Middle frontal gyrus (tissue), 1 donor: Measurements from ENCODE around the gene RNF157.
A peak's percentile ranks its signal among the peaks of the same experiment; 100 is the strongest.

ENCODE experiments used
- DNase-seq: peaks from one replicate; pipeline ENCODE4 v3.0.0-alpha.2; 2015; ENCODE audit warnings: low spot score; ENCODE audit errors: extremely low spot score

The RNF157 gene

DNA sequence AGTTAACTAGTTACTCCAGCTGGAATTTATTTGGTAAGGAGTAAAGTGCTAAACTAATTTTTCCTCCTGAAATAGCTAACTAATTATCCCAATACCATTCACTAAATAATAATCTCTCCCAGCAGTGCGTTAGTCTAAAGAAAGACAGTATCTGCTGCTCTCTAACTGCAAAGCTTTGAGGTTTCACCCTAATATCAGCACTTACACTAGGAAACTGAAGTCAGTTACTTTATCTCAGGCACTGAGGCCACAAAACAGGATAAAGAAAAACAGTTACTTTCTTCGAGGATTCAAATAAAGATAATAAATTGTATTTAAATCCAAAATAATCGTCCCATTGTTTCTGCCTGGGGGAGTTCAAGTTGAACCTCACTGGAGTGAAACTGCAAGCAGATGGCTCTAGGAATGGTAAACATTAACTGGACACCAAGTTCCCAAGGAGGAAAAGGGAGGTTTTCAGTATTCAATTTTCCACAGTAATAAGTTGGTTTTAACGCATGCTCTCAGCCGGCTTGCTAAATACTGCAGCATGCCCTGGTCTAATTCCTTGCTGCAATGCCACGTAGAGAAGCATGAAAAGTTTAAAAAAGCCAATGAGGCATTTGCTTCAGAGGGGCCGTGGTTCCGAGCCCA is 79.3 kb downstream of the RNF157 start:
- no peak for DNase-seq

DNA sequence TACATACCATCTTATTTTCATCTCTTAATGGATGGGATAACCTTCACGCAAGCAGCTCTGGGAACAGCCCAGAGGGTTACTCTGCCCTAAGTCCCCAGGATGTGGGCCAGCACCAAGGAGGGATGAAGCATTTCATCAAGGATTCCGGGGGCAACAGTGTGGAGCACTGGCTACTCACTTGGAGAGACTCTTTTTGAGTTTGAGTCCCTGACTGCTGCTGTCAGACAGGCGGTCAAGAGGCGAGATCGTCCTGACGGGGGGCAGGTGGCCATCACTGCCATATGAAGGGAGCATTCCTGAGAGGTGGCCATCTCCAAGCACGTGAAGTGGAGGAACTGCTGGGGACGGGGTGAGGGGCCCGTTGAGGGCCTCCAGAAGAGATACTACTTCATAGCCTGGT is 81.1 kb downstream of the RNF157 start:
- DNase-seq = no peak

DNA sequence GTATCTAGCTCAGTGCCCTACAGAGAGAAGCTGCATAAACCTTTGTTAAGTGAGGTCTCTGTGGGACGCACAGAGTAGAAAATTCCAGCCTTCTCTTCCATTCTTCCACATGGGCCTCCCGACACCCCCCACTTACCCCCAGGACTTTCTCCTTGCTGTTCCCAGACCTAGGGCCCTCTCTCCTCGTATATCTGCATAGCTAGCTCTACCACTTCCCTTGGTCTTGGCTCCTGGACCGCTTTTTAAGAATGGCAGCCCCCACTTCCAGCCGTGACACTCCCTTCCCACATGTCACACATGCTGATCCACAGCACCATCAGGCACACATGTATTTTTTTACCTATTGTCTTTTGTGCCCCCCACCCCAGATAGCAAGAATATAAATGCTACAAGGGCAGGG is 82.5 kb downstream of the RNF157 start:
- no peak for DNase-seq

DNA sequence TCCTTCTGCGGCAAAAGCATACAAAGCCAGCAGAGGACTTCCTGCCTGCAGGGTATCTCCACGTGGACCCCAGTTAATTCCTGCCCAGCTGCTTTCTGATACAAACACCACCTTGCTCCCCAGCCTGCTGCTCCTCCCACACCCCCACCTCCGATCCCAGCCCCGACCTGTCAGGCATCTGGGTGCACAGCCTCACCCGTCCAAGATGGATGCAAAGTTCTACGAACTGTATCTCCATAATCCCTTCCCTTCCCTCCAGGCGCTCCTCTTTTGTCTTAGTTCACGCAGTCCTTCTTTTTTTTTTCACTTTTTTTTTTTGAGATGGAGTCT is 83.7 kb downstream of the RNF157 start:
- no peak for DNase-seq

DNA sequence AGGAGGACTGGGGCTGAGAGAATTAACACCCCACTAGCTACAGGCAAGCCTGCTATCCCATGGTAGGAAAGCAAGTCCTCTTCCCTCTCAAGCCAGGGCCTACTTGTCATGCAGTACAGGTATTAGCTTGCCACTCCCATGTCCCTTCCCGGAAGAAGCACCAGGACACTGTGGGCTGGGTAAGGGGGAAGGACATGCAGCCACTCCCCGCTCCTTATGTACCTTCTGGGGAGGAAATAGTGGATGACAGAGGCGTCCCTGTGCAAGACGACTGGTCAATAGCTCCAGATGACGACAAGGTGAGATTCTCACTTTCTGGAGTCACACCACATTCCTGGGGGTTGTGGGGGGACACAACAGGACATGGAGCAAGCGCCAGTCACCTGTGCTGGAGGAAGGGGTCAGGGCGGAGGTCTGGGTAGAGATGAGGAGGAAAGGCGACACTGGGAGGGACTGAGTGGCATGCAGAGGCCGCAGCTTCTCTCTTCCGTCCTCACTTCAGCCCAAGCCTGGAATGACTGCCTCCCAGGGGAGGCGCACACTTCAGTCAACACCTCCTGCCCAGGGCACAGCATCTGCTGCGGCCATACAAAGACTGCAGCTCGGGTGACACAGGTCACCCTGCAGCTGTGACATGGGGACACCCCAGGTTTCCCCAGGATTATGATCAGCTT is 84.2 kb downstream of the RNF157 start:
- no peak for DNase-seq

DNA sequence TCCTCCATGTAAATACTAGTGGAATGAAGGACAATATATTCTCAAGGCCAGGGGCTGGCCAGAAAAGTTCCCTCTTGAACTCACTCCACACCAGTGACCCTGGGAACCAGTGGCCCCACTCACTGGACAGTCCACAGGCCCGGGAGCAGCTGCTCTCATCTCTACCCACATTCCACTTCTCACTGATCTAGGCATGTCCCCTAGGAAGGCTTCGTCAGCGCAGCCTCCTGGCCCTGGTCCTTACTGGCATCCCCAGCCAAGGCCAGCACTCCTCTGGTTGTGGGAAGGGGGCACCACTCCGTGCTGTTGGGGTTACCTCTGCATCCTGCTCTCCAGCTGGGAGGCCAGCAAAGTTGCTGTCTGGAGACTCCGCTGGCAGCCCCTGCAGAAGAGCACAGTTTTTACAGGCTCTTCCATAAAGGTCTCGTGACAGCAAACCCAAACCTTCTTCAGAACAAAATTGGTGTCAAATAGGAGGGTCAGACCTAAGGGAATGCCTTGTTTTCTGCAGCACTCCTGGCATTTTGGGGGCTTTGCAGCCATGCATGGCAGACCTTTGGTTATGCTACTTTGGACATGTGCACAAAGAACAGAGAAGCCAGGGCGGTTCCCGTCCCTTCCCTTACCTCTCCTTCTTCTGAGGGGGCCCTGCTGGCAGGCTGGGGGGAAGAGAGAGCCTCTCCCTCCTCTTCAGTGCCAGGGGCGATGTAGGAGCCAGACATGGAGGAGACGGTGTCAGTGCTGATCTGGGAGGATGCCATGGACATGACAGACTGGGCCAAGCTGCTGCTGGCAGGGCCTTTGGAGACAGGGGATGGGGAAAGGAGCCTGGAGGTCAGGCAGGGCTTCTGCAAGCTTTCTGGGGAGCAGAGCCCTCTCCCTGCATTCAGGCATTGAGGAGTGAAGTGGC is 85.1 kb downstream of the RNF157 start:
- no peak for DNase-seq

DNA sequence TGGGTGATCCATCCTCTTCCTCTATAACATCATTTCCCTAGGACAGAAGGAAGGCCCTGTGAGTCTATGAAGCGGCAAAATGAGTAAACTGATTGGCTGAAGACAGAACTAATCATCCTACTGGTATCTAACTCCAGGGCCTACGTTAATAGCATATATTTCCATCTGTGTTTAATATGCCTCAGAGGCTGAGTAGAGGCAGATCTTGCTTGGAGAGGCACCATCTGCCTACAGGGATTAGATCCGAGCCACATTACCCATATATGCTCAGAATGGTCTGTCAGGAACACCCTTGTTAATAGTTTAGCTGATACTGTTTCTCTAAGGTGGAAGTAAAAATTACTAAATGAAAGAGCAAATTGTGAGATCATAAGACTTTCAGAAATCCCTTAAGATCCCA is 86.0 kb downstream of the RNF157 start:
- no peak for DNase-seq

DNA sequence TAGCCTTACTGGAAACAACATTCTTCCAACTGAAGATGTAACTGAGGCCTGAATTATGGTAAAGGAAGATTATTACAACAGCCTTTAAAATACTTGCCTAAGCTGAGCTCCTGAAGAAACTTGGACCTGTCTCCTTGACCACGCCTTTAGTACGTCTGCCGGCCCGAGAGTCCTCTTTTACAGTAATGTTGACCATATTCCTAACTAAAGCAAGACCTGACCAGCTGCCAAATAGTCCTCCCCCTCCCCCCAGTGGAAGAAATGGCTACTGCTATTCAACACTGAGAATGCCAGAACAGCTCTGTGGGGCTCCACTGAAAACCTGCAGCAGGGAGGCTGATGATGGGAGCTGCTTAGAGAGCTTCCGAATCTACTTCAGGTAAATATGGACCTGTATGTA is 86.7 kb downstream of the RNF157 start:
- no peak for DNase-seq

DNA sequence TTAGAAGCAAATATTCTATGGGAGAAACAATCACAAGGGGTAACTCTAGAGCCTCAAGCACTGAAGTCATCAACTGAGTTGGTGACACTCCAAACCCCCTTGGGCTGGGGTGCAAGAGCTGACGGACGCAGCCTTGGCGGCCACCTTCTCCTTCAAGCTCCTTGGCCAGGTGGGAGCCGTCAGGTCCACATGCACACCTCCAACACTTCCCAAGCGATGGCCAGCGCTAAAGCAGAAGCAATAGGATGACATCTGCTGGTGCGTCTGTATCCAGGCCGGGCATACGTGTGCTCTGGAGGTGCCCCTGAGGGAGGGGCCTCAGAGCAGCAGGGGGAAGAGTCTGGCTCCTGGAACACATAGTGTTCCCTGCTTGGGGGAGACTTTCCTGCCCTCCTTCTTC is 87.1 kb downstream of the RNF157 start:
- no peak for DNase-seq

DNA sequence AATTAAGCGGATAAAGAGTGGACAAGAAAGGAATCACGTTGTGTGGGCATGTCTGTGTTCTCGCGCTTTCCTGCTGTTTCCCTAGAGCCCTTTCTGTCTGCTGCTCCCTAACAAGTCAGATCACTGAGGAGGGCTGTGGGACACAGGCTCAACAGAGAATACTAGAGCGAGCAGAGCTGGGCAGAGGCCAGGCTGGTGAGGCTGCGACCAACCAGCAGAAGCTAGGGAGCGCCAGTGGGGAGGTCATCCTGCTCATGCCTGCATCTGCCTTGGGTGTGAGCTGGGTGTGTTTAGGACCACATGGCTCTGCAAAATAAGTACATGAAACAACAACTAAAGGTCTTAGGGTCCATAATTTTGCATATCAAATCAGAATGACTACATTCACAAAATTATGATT is 87.7 kb downstream of the RNF157 start:
- DNase-seq = no peak

DNA sequence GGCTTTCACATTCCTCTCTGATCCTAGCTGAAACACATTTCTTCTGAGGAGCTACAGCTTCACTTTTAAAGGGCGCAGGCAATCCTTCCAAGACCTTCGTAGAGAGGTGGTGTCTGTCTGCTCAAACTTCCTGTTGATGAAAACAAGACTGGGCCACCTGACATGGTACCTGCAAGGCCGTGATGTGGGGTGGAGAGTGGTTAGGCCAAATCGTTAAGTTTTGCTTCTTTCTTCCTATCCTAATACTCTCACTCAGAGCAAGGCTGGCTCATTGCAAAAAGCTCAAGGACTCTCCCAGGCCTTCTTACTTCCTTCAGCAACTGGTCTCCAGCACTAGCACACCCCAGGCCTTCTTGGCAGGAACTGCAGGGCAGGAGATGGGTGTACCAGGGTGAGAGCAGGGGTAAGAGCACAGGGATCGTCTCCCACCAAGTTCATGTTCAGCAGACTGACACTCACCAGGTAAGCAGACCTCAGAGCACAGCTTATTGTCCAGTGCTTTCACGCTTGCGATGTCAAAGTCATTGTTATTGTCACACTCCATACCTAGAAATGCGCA is 88.3 kb downstream of the RNF157 start:
- DNase-seq = no peak

DNA sequence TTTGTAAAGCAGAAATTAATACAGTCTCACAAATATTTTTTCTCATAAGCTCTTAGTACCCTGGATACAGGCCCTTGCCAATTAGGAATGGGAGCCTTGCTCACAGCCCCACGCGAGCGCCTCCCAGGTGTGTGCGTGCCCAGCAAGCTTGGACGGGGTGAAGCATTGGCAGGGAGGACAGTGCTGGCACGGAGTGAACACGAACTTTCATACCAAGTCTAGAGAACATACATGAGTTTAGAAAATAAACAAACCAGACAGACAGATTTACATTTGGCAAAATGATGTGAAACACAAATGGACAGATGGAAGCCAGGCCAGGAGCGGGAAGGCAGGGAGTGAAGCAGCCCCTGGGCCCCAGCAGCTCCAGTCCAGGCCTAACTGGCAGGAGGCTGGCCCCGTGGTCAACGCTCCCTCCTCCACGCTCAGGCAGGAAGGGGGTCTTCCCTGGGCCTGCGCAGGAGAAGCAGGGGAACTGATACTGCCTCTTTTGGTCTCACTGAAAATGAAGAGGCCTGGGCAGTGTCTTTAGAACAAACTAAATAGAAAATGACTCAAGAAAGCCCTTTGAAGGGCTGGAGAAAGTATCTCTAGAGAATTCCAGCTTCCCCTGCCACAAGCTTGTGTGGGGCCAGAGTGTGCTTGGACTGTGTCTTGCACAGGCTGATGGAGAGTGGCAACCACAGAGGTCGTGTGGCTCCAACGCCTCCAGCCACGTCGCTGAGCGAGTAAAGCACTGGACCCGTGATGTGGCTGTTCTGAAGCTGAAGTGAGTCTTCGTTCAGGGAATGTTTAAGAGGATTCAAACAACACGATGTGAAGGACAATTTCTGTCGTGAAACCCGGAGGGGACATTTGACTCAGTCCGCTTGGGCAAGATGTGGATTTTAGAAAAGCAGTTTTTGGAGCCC is 89.3 kb downstream of the RNF157 start:
- no peak for DNase-seq

DNA sequence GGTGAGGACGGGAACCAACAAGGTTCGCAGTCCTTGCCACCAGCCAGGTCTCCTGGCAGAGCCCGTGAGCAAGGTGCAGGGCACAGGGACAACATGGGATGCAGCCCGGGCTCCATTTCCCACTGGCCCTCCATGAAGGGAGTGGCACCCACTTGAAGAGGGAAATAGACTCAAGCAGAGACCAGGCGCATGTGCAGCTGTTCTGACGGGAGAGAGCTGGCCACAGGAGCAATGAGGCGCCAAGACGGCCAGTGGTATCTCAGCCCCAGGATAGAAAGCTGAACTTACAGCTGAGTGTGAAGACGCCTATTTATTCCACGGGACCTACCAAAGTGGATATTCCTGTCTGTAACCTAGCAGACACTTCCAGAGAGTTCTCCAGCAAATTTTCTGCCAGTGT is 91.1 kb downstream of the RNF157 start:
- DNase-seq = no peak

DNA sequence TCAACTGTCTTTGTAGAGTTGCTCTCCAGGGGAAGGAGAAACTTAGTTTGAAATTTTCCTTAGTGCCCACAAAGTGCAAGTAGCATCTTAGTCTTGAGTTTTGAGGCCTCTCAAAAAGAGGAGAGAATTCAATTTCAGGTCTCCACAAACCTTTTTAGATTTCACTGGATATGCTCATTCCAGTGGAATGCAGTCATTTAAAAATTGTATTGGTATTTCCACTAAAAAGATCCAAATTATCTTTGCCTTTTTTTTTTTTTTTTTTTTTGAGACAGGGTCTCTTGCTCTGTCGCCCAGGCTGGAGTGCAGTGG is 92.3 kb downstream of the RNF157 start:
- no peak for DNase-seq

DNA sequence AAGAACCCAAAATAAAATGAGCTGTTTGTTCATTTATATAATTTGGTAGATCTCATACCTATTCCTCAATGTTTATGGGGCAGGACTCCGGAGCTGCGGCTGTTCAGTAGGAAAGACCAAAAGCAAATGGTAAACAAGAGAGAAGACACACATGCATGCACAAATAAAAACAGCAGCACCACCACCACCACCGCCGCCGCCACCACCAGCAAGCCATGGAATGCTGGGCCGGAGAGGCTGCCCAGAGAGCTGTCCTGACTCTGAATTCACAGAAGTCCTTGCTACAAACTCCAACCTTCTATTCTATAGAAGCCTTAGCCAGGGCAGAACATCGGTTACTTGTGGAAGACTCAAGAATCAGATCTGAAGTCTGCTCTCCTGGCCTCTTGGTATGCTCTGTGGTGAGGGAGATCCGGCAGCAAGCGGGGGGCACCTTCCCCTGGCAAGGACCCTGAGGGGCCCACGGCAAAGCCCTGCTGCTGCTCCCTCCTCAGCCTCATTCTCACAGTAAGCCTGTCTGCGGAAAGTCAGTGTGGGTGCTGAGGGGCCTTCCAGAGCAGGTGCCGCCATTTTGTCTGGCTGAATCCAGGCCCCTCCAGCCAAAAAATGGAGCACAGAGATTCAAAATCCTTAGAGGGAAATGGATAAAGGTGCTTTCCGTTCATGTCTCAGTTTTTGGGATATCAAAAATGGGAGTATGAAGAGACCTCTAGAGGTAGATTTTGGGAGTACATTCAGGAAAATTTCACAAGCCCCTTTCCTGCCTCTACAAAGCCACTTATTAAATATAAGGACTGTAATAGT is 92.9 kb downstream of the RNF157 start:
- DNase-seq = peak; percentile 11

DNA sequence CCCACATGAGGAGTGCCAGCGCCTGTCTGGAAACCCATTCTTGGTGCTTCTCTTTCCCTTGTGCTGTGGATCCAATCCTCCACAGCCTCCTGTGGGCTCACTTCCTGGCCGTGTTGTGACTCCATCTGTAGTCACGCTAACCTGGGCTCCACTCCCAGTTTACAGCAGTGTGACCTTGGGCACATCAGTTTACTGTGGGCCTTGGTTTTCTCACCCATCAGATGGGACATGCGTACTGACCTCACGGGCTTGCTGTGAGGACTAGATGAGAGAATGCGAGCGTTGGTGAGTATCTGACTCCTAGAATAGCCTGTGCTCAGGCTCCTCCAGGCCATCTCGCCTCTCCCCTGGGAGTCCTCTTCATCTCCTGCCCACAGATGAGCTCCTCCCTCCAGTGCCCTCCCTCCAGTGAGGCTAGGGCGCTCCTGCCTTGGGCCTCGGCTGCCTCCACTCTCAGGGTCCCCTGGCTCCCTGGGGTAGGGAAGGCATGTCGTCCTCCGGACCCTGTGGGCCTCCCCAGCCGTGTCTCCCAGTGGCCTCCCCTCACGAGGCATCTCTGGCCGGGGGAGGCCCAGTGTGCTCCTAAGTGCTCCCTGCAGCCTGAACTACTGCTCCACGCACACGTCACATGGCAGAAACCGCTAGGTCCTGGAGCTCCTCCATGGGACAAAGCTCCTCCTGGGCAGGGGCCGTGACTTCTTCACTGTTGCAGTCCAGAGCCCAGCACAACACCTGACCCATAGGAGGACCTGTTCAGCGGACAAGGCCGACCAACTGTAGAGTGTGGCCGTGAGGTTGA is 94.0 kb downstream of the RNF157 start:
- DNase-seq = no peak

DNA sequence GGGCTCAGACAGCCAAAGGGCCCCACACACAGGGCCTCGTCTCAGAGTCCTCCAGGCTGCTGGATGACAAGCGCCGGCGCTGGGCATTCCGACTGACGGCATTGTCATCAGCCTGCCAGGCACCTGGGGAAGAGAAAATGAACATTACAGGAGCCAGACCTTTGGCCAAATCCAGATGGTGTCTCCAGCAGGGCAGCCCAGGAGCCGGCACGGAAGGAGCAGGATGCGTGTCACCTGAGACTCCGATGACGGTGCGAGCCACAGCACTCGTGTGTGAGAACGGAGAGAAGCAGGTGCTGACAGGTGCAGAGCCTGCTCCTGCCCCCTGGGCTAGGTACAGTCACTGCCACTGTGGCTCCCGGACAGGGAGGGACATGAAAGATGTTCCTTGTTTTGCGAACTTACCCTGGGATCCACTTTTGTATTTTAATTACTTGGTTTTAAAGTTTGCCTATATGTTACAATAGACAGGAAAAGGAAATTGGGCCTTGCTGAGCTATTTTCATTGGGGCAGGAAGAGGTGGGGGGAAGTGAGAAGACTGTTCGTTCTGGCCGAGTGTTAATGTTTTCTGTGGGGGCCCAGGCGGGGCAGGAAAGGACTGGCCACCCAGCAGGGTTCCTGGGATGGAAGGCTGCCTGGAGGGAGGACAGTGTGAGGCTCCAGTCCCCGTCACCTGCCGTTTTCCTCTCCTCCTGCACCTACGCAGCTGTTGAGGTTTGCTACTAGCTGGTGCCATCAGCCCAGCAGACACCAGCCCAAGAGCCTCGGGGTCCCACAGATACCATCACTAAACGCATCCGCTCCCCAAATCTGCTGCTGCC is 94.9 kb downstream of the RNF157 start:
- no peak for DNase-seq

DNA sequence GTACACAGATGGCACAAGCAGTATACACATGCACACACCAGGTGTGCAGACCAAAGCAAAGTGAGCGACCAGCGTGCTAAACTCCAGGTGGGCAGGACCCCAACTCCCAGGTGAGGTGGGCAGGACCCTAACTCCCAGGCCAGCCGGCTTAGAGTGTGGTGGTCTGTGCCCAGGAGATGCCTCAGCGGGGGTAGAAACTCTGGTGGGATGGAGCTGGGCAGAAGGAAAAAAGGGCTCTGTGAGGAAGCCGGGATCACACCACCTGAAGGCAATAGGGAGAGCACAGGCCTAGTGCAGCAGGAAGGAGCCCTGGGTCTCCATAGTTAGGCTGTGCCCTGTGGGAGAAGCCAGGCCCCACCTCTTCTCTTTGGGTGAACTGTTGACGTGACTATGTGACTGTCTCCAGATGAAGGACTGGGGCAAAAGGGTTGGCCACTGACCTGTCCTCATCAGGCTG is 97.7 kb downstream of the RNF157 start:
- no peak for DNase-seq
